Measurements from ENCODE around the gene GDI1.

GDI1 gene

GRCh38 chrX:154436374-154436982, 476 bp upstream of the GDI1 start:
- no peak for DNase-seq (ENCODE audit: extremely low read depth in 1 of 2, low read depth in 1 of 2)

- no peak for DNase-seq (ENCODE audit: extremely low read depth in 1 of 2, low read depth in 1 of 2)
Observed at GRCh38 chrX:154437971-154438893, 1.3 kb downstream of the GDI1 start.

GRCh38 chrX:154439841-154440240, 2.9 kb downstream of the GDI1 start:
- DNase-seq (ENCODE audit: extremely low read depth in 1 of 2, low read depth in 1 of 2): no peak

- no peak for DNase-seq (ENCODE audit: extremely low read depth in 1 of 2, low read depth in 1 of 2)
Observed at GRCh38 chrX:154440623-154441357, 3.8 kb downstream of the GDI1 start.

- no peak for DNase-seq (ENCODE audit: extremely low read depth in 1 of 2, low read depth in 1 of 2)
Observed at GRCh38 chrX:154441564-154441963, 4.6 kb downstream of the GDI1 start.

GRCh38 chrX:154441984-154442707, 5.2 kb downstream of the GDI1 start:
- DNase-seq (ENCODE audit: extremely low read depth in 1 of 2, low read depth in 1 of 2): no peak

GRCh38 chrX:154443479-154443910, 6.5 kb downstream of the GDI1 start:
- DNase-seq (ENCODE audit: extremely low read depth in 1 of 2, low read depth in 1 of 2): no peak

GRCh38 chrX:154443992-154444754, 7.2 kb downstream of the GDI1 start, which contains the start of gene FAM50A:
FAM50A (plus strand) TSS chrX:154444141; CDS start chrX:154444236, 95 bp downstream.
- peak in 1 of 2 donors; percentile 50 for DNase-seq (ENCODE audit: extremely low read depth in 1 of 2, low read depth in 1 of 2)

GRCh38 chrX:154444755-154445246, 7.8 kb downstream of the GDI1 start:
- DNase-seq (ENCODE audit: extremely low read depth in 1 of 2, low read depth in 1 of 2): no peak

GRCh38 chrX:154445776-154446175, 8.8 kb downstream of the GDI1 start:
- no peak for DNase-seq (ENCODE audit: extremely low read depth in 1 of 2, low read depth in 1 of 2)

GRCh38 chrX:154446430-154446829, 9.5 kb downstream of the GDI1 start:
- DNase-seq (ENCODE audit: extremely low read depth in 1 of 2, low read depth in 1 of 2): no peak

GRCh38 chrX:154448484-154448883, 11.5 kb downstream of the GDI1 start:
- DNase-seq (ENCODE audit: extremely low read depth in 1 of 2, low read depth in 1 of 2): no peak

- no peak for DNase-seq (ENCODE audit: extremely low read depth in 1 of 2, low read depth in 1 of 2)
Observed at GRCh38 chrX:154449618-154450017, 12.7 kb downstream of the GDI1 start.

- DNase-seq (ENCODE audit: extremely low read depth in 1 of 2, low read depth in 1 of 2): no peak
Observed at GRCh38 chrX:154450312-154450711, 13.4 kb downstream of the GDI1 start.

GRCh38 chrX:154452823-154453222, 15.9 kb downstream of the GDI1 start:
- no peak for DNase-seq (ENCODE audit: extremely low read depth in 1 of 2, low read depth in 1 of 2)

- peak in 1 of 2 donors; percentile 44 for DNase-seq (ENCODE audit: extremely low read depth in 1 of 2, low read depth in 1 of 2)
Observed at GRCh38 chrX:154457491-154458115, 20.6 kb downstream of the GDI1 start.

GRCh38 chrX:154458116-154458953, 21.4 kb downstream of the GDI1 start, which contains the start of gene PLXNA3:
PLXNA3 (plus strand) TSS chrX:154458281; CDS start chrX:154460184, 1,903 bp downstream.
- DNase-seq (ENCODE audit: extremely low read depth in 1 of 2, low read depth in 1 of 2): peak in 1 of 2 donors; percentile 63

Measured in activated CD8-positive, alpha-beta memory T cell treated with anti-CD3 and anti-CD28 coated beads for 1 hour (primary cell).